Testis (tissue), 3 donors: ENCODE data around the gene P2RX6. TPM values are rescaled to one million over a fixed set of nuclear protein-coding genes. Genes with fewer than 3 reads are reported as not detected.

Experiments
- DNase-seq: peaks from one replicate; pipeline ENCODE4 v3.0.0-alpha.2; 2019
- H3K27ac ChIP-seq, 2 donors: fragments of 200-600 bp; sonication (generic); one replicate each; pipeline ENCODE4 v1.5.1; 2019
- H3K27me3 ChIP-seq: fragments of 200-600 bp; sonication (generic); one replicate; pipeline ENCODE4 v1.5.1; 2019
- H3K36me3 ChIP-seq: fragments of 200-600 bp; sonication (generic); one replicate; pipeline ENCODE4 v1.5.1; 2017; ENCODE audit warnings: low read depth; ENCODE audit errors: missing control alignments
- H3K4me1 ChIP-seq: fragments of 200-600 bp; sonication (generic); one replicate; pipeline ENCODE4 v1.5.1; 2019
- H3K4me3 ChIP-seq, 2 donors: fragments of 200-600 bp; sonication (generic); one replicate each; pipeline ENCODE4 v1.5.1; 2017 to 2019
- H3K9me3 ChIP-seq: fragments of 200-600 bp; sonication (generic); one replicate; pipeline ENCODE4 v1.5.1; 2017
- POLR2A ChIP-seq: fragments of 450-650 bp; IDR thresholded peaks from one replicate; pipeline ENCODE4 v1.6.1; 2017; ENCODE audit warnings: antibody characterized with exemption, mild to moderate bottlenecking, moderate library complexity
- WGBS, 2 donors: methylation state at CpG; one replicate each; pipeline ENCODE4 v1.1.5; 2018; 5-methylcytosine and 5-hydroxymethylcytosine counted together
- intact Hi-C: fragments of 100-400 bp; cut with DNase I; formaldehyde crosslinking; loops from one replicate; pipeline ENCODE4 v1.15.1; 2023; ENCODE audit warnings: low total_unique reads
- polyA plus RNA-seq: library from polyadenylated mRNA; stranded (reverse); fragments of 350-450 nt; fragmentation: Illumina TruSeq; extraction: RNeasy Lipid Tissue Mini Kit (QIAGEN cat#74804); gene quantifications from one replicate; pipeline ENCODE4 v1.2.3, GENCODE V29; 2014; ENCODE audit warnings: low read depth, low replicate concordance; ENCODE audit not compliant: insufficient read depth
- total RNA-seq, 2 donors: library from RNA; depleted of rRNA; stranded (reverse); fragments of >200 nt; gene quantifications; one replicate each; pipeline ENCODE4 v1.2.3, GENCODE V29; 2016
- TF ChIP-seq, protein P1 (sequence below), 3 experiments: fragments of 450-650 bp in 2 of 3; fragments of 200-600 bp in 1 of 3; sonication (generic) in 1 of 3; IDR thresholded peaks; one replicate each; pipeline ENCODE4 v1.5.1; 2016 to 2019; ENCODE audit warnings: antibody characterized with exemption in 3 of 3, mild to moderate bottlenecking in 2 of 3, moderate library complexity in 1 of 3

P2RX6 gene
- total and polyA plus RNA-seq, 3 donors from 2014 or later = 5.2 to 24.0 (median 7.0) TPM

DNA sequence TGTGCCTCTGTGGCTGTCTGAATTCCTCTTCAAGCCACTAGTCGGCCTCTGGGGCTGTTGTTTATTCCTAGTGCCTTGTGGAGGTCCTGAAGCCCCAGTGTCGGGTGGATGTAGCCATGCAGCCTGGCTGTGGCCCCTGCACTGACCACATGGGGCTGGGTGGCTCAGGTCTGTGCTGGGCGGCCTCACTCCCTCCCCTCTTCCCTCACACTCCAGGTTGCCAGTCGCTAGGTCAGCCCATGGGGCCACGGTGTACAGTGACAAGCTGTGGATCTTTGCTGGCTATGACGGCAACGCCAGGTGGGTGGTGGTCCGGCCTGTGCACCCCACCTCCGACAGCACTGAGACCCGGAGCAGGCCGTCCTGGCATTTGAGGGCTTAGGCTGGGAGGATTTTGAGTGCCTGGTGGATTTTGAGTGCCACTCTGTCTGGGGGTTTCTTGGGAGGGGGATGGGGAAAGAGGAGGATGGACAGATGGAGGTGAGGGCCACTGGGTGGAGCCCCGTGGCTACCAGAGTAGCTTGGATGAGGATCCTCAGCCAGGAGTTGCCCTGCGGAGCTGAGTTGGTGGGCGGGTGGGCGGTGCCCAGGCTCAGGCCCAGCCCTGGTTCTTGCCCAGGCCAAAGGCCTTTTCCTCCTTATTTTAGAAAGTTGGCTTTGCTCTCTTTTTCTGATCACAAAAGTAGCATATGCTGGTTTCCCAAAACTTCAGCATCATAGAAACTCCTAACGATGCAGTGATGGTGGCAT, 26.2 kb upstream of the P2RX6 start:
- H3K36me3 ChIP-seq = no peaks in the 10 kb centered on the region
- DNase-seq = no peak
- H3K4me1 ChIP-seq = peaks cover 22% of the 10 kb centered on the region
- TF ChIP-seq, protein P1, sequence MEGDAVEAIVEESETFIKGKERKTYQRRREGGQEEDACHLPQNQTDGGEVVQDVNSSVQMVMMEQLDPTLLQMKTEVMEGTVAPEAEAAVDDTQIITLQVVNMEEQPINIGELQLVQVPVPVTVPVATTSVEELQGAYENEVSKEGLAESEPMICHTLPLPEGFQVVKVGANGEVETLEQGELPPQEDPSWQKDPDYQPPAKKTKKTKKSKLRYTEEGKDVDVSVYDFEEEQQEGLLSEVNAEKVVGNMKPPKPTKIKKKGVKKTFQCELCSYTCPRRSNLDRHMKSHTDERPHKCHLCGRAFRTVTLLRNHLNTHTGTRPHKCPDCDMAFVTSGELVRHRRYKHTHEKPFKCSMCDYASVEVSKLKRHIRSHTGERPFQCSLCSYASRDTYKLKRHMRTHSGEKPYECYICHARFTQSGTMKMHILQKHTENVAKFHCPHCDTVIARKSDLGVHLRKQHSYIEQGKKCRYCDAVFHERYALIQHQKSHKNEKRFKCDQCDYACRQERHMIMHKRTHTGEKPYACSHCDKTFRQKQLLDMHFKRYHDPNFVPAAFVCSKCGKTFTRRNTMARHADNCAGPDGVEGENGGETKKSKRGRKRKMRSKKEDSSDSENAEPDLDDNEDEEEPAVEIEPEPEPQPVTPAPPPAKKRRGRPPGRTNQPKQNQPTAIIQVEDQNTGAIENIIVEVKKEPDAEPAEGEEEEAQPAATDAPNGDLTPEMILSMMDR (IDR thresholded peaks at IDR 0.05) = no peak
- no peak for TF ChIP-seq POLR2A
- intact Hi-C loops = no loop called here
- no peaks in the 10 kb centered on the region for H3K27me3 ChIP-seq
- no peaks in the 10 kb centered on the region for H3K9me3 ChIP-seq
- H3K27ac ChIP-seq = peak overlapping the region in 1 of 2 donors; percentile 50
- H3K4me3 ChIP-seq = no peak overlapping the region
- WGBS, 2 donors = 91 to 96% methylated on average over 10 to 16 of the region's 16 CpGs

DNA sequence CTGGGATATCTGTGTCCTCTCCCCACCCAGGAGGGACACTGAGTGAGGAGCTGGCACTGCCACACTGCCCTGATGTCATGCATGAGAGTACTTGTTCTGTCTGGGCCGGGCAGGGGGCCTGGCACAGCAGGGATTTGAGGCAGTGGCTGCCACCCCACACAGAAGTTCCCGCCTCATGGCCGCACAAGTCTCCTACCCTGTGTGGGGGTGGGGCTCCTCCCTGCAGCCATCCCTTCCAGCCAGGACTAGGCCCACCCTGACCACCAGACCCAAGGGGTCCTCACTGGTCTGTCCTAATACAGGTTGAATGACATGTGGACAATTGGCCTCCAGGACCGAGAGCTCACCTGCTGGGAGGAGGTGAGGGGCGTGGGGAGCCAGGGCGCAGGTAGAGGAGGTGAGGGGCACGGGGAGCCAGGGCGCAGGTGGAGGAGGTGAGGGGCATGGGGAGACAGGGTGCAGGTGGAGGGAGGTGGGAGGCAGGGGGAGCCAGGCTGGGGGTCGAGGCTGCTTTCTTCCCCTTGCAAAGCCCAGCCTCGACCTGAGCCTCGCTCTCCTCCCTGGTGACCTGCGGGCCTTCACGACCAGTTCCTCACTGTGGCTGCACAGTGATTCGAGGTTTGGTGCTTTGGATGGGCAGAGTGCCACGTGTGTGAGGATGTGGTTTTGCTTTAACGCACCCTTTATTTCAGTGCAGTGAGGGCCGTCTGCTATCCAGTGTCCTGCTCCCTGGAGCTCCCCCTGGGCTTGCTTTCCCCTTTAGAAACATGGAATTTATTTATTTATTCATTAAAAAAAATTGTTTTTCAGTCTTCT, 25.4 kb upstream of the P2RX6 start:
- no peaks in the 10 kb centered on the region for H3K36me3 ChIP-seq
- intact Hi-C loops = no loop called here
- TF ChIP-seq POLR2A = no peak
- TF ChIP-seq, protein P1 (IDR thresholded peaks at IDR 0.05) = no peak
- H3K4me3 ChIP-seq = no peak overlapping the region
- H3K27me3 ChIP-seq = no peaks in the 10 kb centered on the region
- H3K4me1 ChIP-seq = peaks cover 22% of the 10 kb centered on the region
- peak overlapping the region; percentile 50 to 63 for H3K27ac ChIP-seq
- WGBS, 2 donors = 53 to 69% methylated on average over 14 to 17 of the region's 17 CpGs
- H3K9me3 ChIP-seq = no peaks in the 10 kb centered on the region
- peak; percentile 41 for DNase-seq

GRCh38 chr22:20990184-20991180, 24.5 kb upstream of the P2RX6 start:
- WGBS, 2 donors = 44 to 53% methylated on average over 20 to 21 of the region's 21 CpGs
- no peaks in the 10 kb centered on the region for H3K9me3 ChIP-seq
- intact Hi-C loops = no loop called here
- DNase-seq = peak; percentile 74
- H3K36me3 ChIP-seq = no peaks in the 10 kb centered on the region
- peak overlapping the region; percentile 50 to 63 for H3K27ac ChIP-seq
- no peak overlapping the region for H3K4me3 ChIP-seq
- H3K4me1 ChIP-seq = peaks cover 22% of the 10 kb centered on the region
- TF ChIP-seq, protein P1 (IDR thresholded peaks at IDR 0.05) = no peak
- no peak for TF ChIP-seq POLR2A
- H3K27me3 ChIP-seq = no peaks in the 10 kb centered on the region

- H3K9me3 ChIP-seq = no peaks in the 10 kb centered on the region
- peaks cover 22% of the 10 kb centered on the region for H3K4me1 ChIP-seq
- intact Hi-C loops = no loop called here
- no peak overlapping the region for H3K4me3 ChIP-seq
- 70 to 90% methylated on average over 2 to 24 of the region's 24 CpGs for WGBS, 2 donors
- no peaks in the 10 kb centered on the region for H3K27me3 ChIP-seq
- DNase-seq = no peak
- no peaks in the 10 kb centered on the region for H3K36me3 ChIP-seq
- peak overlapping the region in 1 of 2 donors; percentile 63 for H3K27ac ChIP-seq
- TF ChIP-seq, protein P1 (IDR thresholded peaks at IDR 0.05) = no peak
- TF ChIP-seq POLR2A = no peak
These were observed 23.5 kb upstream of the P2RX6 start for GRCh38 chr22:20991252-20992055.
